GM19240 (cell line): ENCODE measurements around the gene UGT1A8.
"Not testable (repeated sequence)": the region's sequence is repeated elsewhere in the genome, so short reads cannot be mapped to it uniquely, and the experiment has no call there.

Source experiments
- DNase-seq: peaks from one replicate; pipeline ENCODE4 v3.0.0; 2011; ENCODE audit warnings: low spot score; ENCODE audit not compliant: insufficient read length

UGT1A8 gene

DNA sequence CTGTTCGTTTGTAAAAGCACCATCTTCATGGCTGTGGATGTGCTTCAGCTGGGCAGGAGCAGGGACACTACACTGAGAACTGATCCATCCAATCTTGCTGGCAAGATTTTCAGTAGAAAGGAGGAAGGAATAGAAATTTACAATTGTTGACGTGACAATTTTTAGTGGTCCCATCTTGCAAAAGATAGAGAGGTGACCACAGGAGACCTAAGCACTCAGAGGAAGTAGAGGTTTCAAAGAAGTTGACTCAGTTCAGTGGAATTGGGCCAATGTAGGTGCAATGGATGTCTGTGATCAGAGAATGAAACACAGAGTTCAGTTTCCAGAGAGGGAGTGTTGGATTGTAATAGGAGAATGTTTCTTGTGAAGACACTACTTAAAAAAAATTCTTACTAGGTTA, 96.7 kb downstream of the UGT1A8 start:
- no peak for DNase-seq

DNA sequence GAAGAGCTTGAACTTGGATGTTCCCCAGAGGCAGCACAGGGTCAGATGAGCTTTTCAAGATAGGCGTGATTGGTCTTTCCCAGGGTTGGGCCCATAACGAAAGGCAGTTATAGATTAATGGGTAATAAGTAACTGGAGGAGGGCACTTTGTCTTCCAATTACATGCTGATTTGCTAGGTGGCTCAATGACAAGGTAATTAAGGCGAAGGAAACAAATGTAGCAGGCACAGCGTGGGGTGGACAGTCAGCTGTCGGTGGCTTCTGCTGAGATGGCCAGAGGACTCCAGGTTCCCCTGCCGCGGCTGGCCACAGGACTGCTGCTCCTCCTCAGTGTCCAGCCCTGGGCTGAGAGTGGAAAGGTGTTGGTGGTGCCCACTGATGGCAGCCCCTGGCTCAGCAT, 101.1 kb downstream of the UGT1A8 start, which contains the start of gene UGT1A4:
Gene UGT1A4 (plus strand): TSS at position 185 of the 400 bp plus-strand sequence. CDS start 85 bp downstream, at position 270.
- DNase-seq: no peak

DNA sequence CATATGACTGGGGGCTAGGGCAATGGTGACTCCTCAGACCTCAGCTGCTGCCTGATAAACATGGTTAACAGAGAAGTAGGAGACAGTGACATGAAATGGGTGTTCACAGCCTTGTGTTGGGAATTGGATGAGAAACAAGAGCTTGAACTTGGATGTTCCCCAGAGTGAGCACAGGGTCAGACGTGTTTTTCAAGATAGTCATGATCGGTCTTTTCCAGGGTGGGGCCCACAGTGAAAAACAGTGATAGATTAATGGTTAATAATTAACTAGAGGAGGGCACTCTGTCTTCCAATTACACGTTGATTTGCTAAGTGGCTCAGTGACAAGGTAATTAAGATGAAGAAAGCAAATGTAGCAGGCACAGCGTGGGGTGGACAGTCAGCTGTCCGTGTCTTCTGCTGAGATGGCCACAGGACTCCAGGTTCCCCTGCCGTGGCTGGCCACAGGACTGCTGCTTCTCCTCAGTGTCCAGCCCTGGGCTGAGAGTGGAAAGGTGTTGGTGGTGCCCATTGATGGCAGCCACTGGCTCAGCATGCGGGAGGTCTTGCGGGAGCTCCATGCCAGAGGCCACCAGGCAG, 111.4 kb downstream of the UGT1A8 start, which contains the start of gene UGT1A3:
Gene UGT1A3 (plus strand): TSS at position 320 of the 579 bp plus-strand sequence. CDS start 85 bp downstream, at position 405.
- DNase-seq: no peak

DNA sequence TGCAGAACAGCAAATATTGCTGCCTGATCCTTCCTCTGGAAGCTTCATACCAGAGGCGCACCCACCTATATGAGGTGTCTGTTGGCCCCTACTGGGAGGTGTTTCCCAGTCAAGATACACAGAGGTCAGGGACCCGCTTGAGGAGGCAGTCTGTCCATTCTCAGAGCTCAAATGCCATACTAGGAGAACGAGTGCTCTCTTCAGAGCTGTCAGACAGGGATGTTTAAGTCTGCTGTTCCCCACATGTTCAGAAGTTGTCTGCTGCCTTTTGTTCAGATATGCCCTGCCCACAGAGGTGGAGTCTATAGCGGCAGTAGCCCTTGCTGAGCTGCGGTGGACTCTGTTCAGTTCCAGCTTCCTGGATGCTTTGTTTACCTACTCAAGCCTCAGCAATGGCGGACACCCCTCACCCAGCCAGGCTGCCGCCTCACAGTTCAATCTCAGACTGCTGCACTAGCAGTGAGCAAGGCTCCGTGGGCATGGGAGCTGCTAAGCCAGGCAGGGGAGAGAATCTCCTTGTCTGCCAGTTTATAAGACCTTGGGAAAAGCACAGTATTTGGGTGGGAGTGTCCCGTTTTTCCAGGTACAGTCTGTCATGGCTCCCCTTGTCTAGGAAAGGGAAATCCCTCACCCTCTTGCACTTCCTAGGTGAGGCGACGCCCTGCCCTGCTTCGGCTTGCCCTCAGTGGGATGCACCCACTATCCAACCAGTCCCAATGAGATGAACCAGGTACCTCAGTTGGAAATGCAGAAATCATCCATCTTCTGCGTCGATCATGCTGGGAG, 119.6 kb downstream of the UGT1A8 start:
- DNase-seq: not testable (repeated sequence)

DNA sequence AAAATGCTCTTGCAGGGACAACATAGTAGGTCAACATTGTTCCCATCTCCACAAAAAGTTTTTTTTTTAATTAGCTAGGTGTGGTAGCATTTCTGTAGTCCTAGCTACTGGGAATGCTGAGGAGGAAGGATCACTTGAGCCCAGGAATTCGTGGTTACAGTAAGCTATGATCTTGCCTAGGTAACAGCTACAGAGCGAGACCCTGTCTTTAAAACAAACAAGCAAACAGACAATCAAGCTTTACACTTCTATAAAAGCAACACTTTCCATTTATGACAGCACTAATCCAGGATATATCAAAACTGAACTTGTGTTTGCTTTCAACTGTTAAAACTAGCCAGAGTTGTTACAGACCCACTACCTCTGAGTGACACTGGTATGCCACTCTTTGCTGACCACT, 123.4 kb downstream of the UGT1A8 start:
- DNase-seq: no peak

DNA sequence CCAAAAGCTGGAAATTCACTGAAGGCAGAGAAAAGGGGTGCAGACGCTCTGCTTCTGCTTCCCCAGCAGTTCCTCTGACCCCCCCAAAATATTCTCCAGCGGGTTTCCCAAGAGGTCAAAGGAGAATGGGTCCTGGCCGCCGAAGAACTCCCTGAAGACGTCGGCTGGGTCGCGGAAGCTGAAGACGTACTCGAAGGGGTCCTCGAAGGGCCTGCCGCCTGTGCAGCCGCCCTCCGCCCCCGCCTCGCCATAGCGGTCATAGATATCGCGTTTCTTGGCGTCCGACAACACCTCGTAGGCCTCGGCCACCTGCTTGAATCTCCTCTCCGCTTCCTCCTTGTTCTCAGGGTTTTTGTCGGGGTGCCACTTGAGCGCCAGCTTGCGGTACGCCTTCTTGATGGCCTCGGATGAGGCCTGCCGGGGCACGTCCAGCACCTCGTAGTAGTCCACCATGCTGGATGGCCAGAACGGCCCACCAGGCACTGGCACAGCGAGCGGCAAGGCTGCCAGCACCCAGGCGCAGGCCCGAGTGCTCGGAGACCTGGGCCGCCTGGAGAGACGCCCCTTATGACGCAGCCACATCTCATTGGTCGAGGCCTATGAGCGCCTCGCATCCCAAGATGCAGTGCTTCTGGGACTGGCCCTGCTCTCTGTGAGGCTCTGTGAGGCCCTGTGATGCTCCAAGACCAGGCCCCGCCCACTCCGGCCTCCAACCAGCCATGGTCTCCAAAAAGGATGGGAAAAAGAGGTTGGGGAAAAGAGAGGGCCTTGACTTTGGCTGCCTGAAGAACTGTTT, 126.2 kb downstream of the UGT1A8 start:
- DNase-seq: no peak

DNA sequence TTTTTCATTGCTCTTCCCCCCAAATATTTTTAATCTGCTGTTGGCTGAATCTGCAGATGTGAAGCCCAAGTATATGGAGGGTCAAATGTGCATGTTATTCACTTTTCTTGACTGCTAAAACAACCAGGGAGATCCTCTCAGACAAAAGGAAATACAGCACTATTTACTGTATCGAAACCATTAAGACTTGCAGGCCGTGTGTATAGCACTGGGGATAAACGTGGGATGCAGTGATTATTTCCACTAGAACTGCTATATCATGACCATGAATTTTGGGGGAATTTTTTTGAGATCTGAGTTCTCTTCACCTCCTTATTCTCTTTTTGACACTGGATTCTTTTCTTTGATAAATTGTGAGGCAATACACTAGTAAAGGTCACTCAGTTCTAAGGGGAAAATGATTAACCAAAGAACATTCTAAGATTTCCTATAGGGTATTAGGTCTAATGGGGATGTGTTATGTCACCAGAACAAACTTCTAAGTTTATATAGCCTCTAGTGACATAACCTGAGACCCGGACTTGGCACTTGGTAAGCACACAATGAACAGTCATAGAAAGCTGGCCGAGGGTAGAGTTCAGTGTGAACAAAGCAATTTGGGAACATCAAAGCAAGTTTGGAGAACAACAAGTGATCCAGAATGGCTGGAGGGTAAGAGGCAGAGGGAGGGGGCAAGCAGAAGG, 127.8 kb downstream of the UGT1A8 start:
- no peak for DNase-seq

DNA sequence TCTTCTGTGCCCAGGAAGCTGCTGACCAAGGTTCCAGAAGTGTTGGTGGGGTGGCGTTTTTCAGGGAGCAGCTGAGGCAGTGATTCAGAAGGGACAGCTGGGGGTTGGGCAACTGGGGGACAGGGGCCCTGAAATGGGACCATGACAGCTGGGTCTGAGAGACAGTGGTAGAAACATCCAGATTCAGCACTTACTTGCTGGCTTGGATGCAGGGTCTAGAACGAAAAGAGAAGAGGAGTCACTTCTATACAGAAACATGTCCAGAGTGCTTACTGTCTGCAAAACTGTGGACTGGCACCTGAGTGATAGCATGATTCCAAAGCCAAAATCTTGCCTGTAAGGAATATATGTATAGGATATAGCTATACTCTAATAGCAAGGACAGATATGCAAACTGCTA, 128.4 kb downstream of the UGT1A8 start:
- not testable (repeated sequence) for DNase-seq

DNA sequence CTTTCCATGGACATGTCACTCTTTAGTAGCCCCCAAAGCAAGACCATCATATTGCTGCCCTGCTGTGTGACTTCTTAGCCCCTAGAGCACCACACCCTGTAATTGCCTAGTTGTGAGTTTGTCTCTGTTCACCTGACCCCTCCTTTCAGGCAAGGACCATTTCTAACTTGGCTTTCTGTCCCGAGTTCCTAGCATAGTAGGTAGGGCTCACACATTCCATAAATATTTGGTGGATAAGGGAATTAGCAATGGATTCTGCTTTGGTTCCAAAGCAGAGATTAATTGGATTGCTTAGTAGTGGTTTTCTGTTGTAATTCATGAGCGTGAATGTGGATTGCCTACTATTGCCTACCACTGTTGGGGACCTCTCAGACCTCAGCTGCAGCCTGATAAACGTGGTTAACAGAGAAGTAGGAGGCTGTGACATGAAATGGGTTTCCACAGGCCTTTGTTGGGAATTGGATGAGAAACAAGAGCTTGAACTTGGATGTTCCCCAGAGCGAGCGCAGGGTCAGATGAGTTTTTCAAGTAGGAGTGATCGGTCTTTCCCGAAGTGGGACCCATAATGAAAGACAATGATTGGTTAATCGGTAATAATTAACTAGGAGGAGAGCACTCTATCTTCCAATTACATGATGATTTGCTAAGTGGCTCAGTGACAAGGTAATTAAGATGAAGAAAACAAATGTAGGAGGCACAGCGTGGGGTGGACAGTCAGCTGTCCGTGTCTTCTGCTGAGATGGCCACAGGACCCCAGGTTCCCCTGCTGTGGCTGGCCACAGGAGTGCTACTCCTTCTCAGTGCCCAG, 129.2 kb downstream of the UGT1A8 start:
- no peak for DNase-seq

DNA sequence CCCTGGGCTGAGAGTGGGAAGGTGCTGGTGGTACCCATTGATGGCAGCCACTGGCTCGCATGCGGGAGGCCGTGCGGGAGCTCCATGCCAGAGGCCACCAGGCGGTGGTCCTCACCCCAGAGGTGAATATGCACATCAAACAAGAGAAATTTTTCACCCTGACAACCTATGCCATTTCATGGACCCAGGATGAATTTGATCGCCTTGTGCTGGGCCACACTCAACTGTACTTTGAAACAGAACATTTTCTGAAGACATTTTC, 129.8 kb downstream of the UGT1A8 start:
- DNase-seq: no peak

DNA sequence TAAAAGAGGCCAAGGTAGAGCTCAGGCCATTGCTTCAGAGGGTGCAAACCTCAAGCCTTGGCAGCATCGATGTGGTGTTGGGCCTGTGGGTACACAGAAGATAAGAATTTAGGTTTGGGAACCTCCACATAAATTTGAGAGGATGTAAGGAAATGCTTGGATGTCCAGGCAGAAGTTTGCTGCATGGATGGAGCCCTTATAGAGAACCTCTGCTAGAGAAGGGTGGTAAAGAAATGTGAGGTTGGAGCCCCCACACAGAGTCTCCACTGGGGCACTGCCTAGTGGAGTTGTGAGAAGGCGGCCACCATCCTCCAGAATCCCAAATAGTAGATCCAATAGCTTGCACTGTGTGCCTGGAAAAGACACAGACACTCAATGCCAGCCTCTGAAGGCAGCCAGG, 133.3 kb downstream of the UGT1A8 start:
- DNase-seq: not testable (repeated sequence)

DNA sequence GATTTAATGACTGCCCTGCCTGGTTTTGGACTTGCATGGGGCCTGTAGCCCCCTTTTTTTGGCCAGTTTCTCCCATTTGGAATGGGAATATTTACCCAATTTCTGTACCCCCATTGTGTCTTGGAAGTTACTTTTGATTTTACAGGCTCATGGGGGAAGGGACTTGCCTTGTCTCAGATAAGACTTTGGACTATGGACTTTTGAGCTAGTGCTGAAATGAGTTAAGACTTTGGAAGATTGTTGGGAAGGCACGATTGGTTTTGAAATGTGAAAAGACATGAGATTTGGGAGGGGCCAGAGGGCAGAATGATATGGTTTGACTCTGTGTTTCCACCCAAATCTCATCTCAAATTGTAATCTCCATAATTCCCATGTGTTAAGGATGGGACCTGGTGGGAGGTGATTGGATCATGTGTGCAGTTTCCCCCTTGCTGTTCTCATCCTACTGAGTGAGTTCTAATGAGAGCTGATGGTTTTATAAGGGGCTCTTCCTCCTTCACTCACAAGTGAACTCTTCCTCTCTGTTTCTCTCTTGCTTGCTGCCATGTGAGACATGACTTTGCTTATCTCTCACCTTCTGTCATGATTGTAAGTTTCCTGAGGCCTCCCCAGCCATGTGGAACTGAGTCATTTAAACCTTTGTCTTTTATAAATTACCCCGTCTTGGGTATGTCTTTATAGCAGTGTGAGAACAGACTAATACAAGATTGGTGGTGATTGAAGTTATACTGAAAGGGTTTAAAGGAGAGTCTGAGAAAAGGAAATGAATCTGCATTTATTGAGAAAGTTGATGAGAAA, 134.0 kb downstream of the UGT1A8 start:
- DNase-seq: not testable (repeated sequence)

DNA sequence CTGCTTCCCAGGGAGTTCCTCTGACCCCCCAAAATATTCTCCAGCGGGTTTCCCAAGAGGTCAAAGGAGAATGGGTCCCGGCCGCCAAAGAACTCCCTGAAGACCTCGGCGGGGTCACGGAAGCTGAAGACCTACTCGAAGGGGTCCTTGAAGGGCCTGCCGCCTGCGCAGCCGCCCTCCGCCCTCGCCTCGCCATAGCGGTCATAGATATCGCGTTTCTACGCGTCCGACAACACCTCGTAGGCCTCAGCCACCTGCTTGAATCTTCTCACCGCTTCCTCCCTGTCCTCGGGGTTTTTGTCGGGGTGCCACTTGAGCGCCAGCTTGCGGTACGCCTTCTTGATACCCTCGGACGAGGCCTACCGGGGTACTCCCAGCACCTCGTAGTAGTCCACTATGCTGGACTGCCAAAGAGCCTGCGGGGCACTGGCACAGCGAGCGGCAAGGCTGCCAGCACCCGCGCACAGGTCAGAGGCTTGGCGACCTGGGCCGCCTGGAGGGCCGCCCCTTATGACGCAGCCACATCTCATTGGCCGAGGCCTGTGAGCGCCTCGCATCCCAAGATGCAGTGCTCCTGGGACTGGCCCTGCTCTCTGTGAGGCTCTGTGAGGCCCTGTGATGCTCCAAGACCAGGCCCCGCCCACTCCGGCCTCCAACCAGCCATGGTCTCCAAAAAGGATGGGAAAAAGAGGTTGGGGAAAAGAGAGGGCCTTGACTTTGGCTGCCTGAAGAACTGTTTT, 137.6 kb downstream of the UGT1A8 start:
- no peak for DNase-seq

DNA sequence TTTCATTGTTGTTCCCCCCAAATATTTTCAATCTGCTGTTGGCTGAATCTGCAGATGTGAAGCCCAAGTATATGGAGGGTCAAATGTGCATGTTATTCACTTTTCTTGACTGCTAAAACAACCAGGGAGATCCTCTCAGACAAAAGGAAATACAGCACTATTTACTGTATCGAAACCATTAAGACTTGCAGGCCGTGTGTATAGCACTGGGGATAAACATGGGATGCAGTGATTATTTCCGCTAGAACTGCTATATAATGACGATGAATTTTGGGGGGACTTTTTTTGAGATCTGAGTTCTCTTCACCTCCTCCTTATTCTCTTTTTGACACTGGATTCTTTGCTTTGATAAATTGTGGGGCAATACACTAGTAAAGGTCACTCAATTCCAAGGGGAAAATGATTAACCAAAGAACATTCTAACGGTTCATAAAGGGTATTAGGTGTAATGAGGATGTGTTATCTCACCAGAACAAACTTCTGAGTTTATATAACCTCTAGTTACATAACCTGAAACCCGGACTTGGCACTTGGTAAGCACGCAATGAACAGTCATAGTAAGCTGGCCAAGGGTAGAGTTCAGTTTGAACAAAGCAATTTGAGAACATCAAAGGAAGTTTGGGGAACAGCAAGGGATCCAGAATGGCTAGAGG, 139.1 kb downstream of the UGT1A8 start:
- no peak for DNase-seq

DNA sequence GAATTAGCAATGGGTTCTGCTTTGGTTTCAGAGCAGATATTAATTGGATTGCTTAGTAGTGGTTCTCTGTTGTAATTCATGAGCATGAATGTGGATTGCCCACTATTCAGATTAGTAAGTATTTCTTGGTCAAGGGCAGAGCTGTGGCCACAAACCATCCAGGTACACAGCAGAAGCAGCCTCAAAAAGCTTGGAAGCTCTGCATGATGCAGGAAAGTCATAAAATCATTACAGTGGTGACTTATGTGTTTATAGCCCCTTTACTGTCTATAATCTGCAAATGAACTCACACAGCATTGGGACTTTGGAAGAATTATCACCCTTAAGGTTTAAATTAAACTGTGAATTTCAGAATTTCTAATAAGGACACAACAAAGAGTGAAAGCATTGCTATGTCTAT, 140.7 kb downstream of the UGT1A8 start:
- DNase-seq: no peak

DNA sequence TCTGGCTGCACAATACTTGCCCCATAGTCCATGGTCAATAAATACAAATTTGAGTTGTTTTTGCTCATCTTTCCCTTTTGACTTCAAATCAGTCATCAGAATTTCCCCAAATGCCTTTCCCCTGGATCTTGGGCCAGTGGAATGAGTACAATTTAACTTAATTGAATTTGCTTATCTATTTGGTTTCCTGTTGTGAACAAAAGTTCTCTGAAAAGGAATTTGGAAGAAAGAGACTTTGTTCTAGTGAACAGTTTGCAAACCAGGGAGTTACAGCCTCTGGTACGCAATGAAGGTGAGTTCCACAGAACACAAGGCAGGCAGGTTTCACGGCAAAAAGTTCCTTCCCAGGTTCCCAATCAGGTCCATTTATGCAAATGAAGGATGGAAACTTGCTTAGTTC, 141.4 kb downstream of the UGT1A8 start:
- no peak for DNase-seq

DNA sequence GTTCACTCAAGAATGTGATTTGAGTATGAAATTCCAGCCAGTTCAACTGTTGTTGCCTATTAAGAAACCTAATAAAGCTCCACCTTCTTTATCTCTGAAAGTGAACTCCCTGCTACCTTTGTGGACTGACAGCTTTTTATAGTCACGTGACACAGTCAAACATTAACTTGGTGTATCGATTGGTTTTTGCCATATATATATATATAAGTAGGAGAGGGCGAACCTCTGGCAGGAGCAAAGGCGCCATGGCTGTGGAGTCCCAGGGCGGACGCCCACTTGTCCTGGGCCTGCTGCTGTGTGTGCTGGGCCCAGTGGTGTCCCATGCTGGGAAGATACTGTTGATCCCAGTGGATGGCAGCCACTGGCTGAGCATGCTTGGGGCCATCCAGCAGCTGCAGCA, 142.6 kb downstream of the UGT1A8 start, which contains the start of gene UGT1A1:
Gene UGT1A1 (plus strand): TSS at position 228 of the 400 bp plus-strand sequence. CDS start 18 bp downstream, at position 246.
- DNase-seq: no peak

DNA sequence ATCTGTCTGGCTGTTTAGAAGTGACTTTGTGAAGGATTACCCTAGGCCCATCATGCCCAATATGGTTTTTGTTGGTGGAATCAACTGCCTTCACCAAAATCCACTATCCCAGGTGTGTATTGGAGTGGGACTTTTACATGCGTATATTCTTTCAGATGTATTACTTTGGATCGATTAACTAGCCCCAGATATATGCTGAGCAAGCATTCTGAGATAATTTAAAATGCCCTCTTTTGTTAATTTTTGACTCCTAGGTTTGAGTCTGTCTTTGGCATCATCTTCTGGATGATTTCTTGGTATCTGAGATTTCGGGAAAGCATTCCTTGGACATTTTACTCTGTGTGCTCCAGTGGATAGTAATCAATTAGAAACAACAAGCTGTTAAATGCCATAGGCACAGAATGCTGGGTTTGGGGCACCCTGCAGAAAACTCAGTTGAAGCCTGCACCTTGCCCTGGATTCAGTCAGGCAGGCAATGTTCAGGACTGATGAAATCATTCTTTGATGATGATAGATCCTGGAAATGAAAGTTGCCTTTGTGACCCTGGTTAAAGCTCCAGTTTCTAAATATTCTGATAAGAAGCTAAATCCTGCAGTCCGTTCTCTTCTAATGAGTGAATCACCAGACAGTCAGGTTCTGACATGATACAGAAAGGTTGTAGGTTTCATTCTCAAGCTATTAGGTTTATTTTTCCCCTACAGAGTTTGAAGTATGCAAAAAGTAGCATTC, 143.8 kb downstream of the UGT1A8 start:
- DNase-seq: no peak
